Stimulated activated naive CD8-positive, alpha-beta T cell treated with anti-CD3 and anti-CD28 coated beads, Interleukin-15, amount 100 ng/mL, for 72 hours (primary cell): ENCODE data around the gene FOXE1.
A peak's percentile ranks its signal among the peaks of the same experiment; 100 is the strongest.

Experiments
- ATAC-seq: fragments of 150-1000 bp; cut with Tn5 transposase; 2 replicates; pipeline ENCODE4 v1.10.0; 2021; ENCODE audit warnings: mild to moderate bottlenecking, moderate library complexity
- DNase-seq, 2 donors: peaks; one replicate each; pipeline ENCODE4 v3.0.0; 2021 to 2022
- H3K27ac Mint-ChIP-seq, 2 donors: one replicate each; pipeline ENCODE4 v1.8.0; 2022; ENCODE audit warnings: mild to moderate bottlenecking in 2 of 2, mixed read lengths in 2 of 2, moderate library complexity in 2 of 2
- H3K27me3 Mint-ChIP-seq: one replicate; pipeline ENCODE4 v1.8.0; 2022; ENCODE audit warnings: mixed read lengths
- H3K4me1 Mint-ChIP-seq: one replicate; pipeline ENCODE4 v1.8.0; 2022; ENCODE audit warnings: mild to moderate bottlenecking, mixed read lengths
- H3K4me3 Mint-ChIP-seq, 2 donors: one replicate each; pipeline ENCODE4 v1.8.0; 2022; ENCODE audit warnings: mild to moderate bottlenecking in 2 of 2, mixed read lengths in 2 of 2, moderate library complexity in 1 of 2
- H3K9me3 Mint-ChIP-seq, 2 donors: one replicate each; pipeline ENCODE4 v1.8.0; 2022; ENCODE audit warnings: mixed read lengths in 2 of 2

FOXE1 gene

GRCh38 chr9:97853056-97853843 lies at the start of gene FOXE1:
Gene FOXE1 (plus strand): TSS chr9:97853226. CDS start chr9:97853915, 689 bp downstream.
- Mint-ChIP-seq H3K27me3 (peaks cover 100% of the 10 kb centered on the region), H3K4me3 (peak within 1 kb of the TSS; percentile 92 to 93), H3K9me3 (no peaks in the 10 kb centered on the region), H3K27ac (peak within 1 kb of the TSS; percentile 36 to 42), H3K4me1 (peaks cover 65% of the 10 kb centered on the region)
- DNase-seq (no peak), ATAC-seq (peak; percentile 42)

GRCh38 chr9:97804059-97804365 lies 49.0 kb upstream of the FOXE1 start:
- peaks cover 33% of the 10 kb centered on the region for H3K27me3 Mint-ChIP-seq
- no peak overlapping the region for H3K27ac Mint-ChIP-seq
- H3K4me3 Mint-ChIP-seq, result peak overlapping the region; percentile 67 to 75
- H3K9me3 Mint-ChIP-seq, result no peaks in the 10 kb centered on the region
- DNase-seq, result no peak
- peaks cover 21% of the 10 kb centered on the region for H3K4me1 Mint-ChIP-seq
- no peak for ATAC-seq

- no peak for DNase-seq
- Mint-ChIP-seq H3K27ac (no peak overlapping the region), H3K9me3 (no peaks in the 10 kb centered on the region), H3K4me3 (no peak overlapping the region), H3K27me3 (peaks cover 33% of the 10 kb centered on the region), H3K4me1 (peaks cover 36% of the 10 kb centered on the region)
- no peak for ATAC-seq
These were observed 46.3 kb upstream of the FOXE1 start for GRCh38 chr9:97806721-97807120.

- no peak overlapping the region for H3K4me3 Mint-ChIP-seq
- no peak overlapping the region for H3K27ac Mint-ChIP-seq
- H3K9me3 Mint-ChIP-seq, result no peaks in the 10 kb centered on the region
- peaks cover 33% of the 10 kb centered on the region for H3K4me1 Mint-ChIP-seq
- H3K27me3 Mint-ChIP-seq, result peaks cover 33% of the 10 kb centered on the region
- no peak for ATAC-seq
- DNase-seq, result no peak
These were observed 45.3 kb upstream of the FOXE1 start for GRCh38 chr9:97807681-97808080.

- DNase-seq (no peak), ATAC-seq (no peak)
- H3K27me3 Mint-ChIP-seq, result peaks cover 33% of the 10 kb centered on the region
- no peaks in the 10 kb centered on the region for H3K9me3 Mint-ChIP-seq
- no peak overlapping the region for H3K27ac Mint-ChIP-seq
- H3K4me1 Mint-ChIP-seq, result peaks cover 26% of the 10 kb centered on the region
- H3K4me3 Mint-ChIP-seq, result no peak overlapping the region
These were observed 44.6 kb upstream of the FOXE1 start for GRCh38 chr9:97808415-97808814.

GRCh38 chr9:97808972-97809371 lies 44.1 kb upstream of the FOXE1 start:
- Mint-ChIP-seq H3K27ac (no peak overlapping the region), H3K9me3 (no peaks in the 10 kb centered on the region), H3K27me3 (peaks cover 30% of the 10 kb centered on the region), H3K4me1 (peaks cover 23% of the 10 kb centered on the region), H3K4me3 (no peak overlapping the region)
- DNase-seq, result no peak
- ATAC-seq, result no peak

GRCh38 chr9:97809666-97810344 lies 43.2 kb upstream of the FOXE1 start:
- DNase-seq (no peak), ATAC-seq (no peak)
- Mint-ChIP-seq H3K9me3 (no peaks in the 10 kb centered on the region), H3K27ac (peak overlapping the region in 1 of 2 donors; percentile 42), H3K4me3 (no peak overlapping the region), H3K27me3 (peaks cover 22% of the 10 kb centered on the region), H3K4me1 (peaks cover 19% of the 10 kb centered on the region)

- no peaks in the 10 kb centered on the region for H3K9me3 Mint-ChIP-seq
- H3K27ac Mint-ChIP-seq, result no peak overlapping the region
- peaks cover 7% of the 10 kb centered on the region for H3K27me3 Mint-ChIP-seq
- no peak overlapping the region for H3K4me3 Mint-ChIP-seq
- ATAC-seq, result no peak
- DNase-seq, result no peak
- H3K4me1 Mint-ChIP-seq, result peaks cover 19% of the 10 kb centered on the region
These were observed 41.3 kb upstream of the FOXE1 start for GRCh38 chr9:97811533-97812246.

GRCh38 chr9:97812247-97812543 lies 40.8 kb upstream of the FOXE1 start:
- Mint-ChIP-seq H3K27me3 (peaks cover 7% of the 10 kb centered on the region), H3K27ac (no peak overlapping the region), H3K4me1 (peaks cover 19% of the 10 kb centered on the region), H3K4me3 (no peak overlapping the region), H3K9me3 (no peaks in the 10 kb centered on the region)
- DNase-seq, result no peak
- no peak for ATAC-seq

GRCh38 chr9:97813072-97813471 lies 40.0 kb upstream of the FOXE1 start:
- no peak overlapping the region for H3K4me3 Mint-ChIP-seq
- no peaks in the 10 kb centered on the region for H3K9me3 Mint-ChIP-seq
- no peak for DNase-seq
- no peak for ATAC-seq
- H3K27me3 Mint-ChIP-seq, result peaks cover 16% of the 10 kb centered on the region
- no peak overlapping the region for H3K27ac Mint-ChIP-seq
- peaks cover 19% of the 10 kb centered on the region for H3K4me1 Mint-ChIP-seq

GRCh38 chr9:97819735-97820134 lies 33.3 kb upstream of the FOXE1 start:
- peaks cover 4 to 7% of the 10 kb centered on the region in 2 donors for H3K9me3 Mint-ChIP-seq
- no peak for ATAC-seq
- no peak overlapping the region for H3K4me3 Mint-ChIP-seq
- DNase-seq, result no peak
- no peak overlapping the region for H3K27ac Mint-ChIP-seq
- H3K27me3 Mint-ChIP-seq, result peaks cover 56% of the 10 kb centered on the region
- H3K4me1 Mint-ChIP-seq, result no peaks in the 10 kb centered on the region

- Mint-ChIP-seq H3K4me1 (no peaks in the 10 kb centered on the region), H3K9me3 (peaks cover 4 to 7% of the 10 kb centered on the region in 2 donors), H3K27me3 (peaks cover 62% of the 10 kb centered on the region), H3K27ac (no peak overlapping the region), H3K4me3 (no peak overlapping the region)
- no peak for ATAC-seq
- no peak for DNase-seq
These were observed 32.7 kb upstream of the FOXE1 start for GRCh38 chr9:97820373-97820772.

GRCh38 chr9:97830884-97831829 lies 21.9 kb upstream of the FOXE1 start:
- Mint-ChIP-seq H3K9me3 (no peaks in the 10 kb centered on the region), H3K4me3 (no peak overlapping the region), H3K27me3 (peaks cover 47% of the 10 kb centered on the region), H3K4me1 (no peaks in the 10 kb centered on the region), H3K27ac (no peak overlapping the region)
- no peak for ATAC-seq
- DNase-seq, result no peak

- Mint-ChIP-seq H3K4me1 (no peaks in the 10 kb centered on the region), H3K4me3 (no peak overlapping the region), H3K27me3 (peaks cover 52% of the 10 kb centered on the region), H3K27ac (peak overlapping the region in 1 of 2 donors; percentile 35), H3K9me3 (no peaks in the 10 kb centered on the region)
- ATAC-seq, result no peak
- no peak for DNase-seq
These were observed 21.0 kb upstream of the FOXE1 start for GRCh38 chr9:97831843-97832636.

GRCh38 chr9:97840521-97840920 lies 12.5 kb upstream of the FOXE1 start:
- Mint-ChIP-seq H3K27me3 (peaks cover 69% of the 10 kb centered on the region), H3K9me3 (no peaks in the 10 kb centered on the region), H3K27ac (no peak overlapping the region), H3K4me3 (no peak overlapping the region), H3K4me1 (no peaks in the 10 kb centered on the region)
- ATAC-seq, result no peak
- no peak for DNase-seq
